Liver (tissue), 9 donors: Measurements from ENCODE around the gene PLSCR1. TPM values are rescaled to one million over a fixed set of nuclear protein-coding genes. Genes with fewer than 3 reads are reported as not detected.
A peak's percentile ranks its signal among the peaks of the same experiment; 100 is the strongest.

Source experiments
- DNase-seq: peaks from one replicate; pipeline ENCODE4 v3.0.0-alpha.2; 2017; ENCODE audit warnings: low spot score
- H3K27ac ChIP-seq, 2 donors: one replicate each; pipeline ENCODE4 v1.7.0; 2013; ENCODE audit warnings: inconsistent platforms in 2 of 2, low read length in 2 of 2, control low read depth in 1 of 2, low read depth in 1 of 2, mild to moderate bottlenecking in 1 of 2
- H3K27me3 ChIP-seq, 4 donors: one replicate each; pipeline versions ENCODE4 v1.6.1 to v1.7.0; 2013; ENCODE audit warnings: low read length in 3 of 4, inconsistent platforms in 1 of 4, mild to moderate bottlenecking in 1 of 4, moderate library complexity in 1 of 4; ENCODE audit not compliant: control insufficient read depth in 4 of 4, insufficient read depth in 4 of 4
- H3K36me3 ChIP-seq, 4 donors: one replicate each; pipeline versions ENCODE4 v1.6.1 to v1.7.0; 2013; ENCODE audit warnings: low read length in 3 of 4, mild to moderate bottlenecking in 3 of 4, low read depth in 1 of 4, moderate library complexity in 1 of 4; ENCODE audit not compliant: control insufficient read depth in 4 of 4, insufficient read depth in 3 of 4
- H3K4me1 ChIP-seq, 4 donors: one replicate each; pipeline versions ENCODE4 v1.6.1 to v1.7.0; 2013; ENCODE audit warnings: low read length in 3 of 4, mild to moderate bottlenecking in 3 of 4, moderate library complexity in 1 of 4; ENCODE audit not compliant: control insufficient read depth in 4 of 4, insufficient read depth in 4 of 4
- H3K4me3 ChIP-seq, 3 donors: one replicate each; pipeline versions ENCODE4 v1.6.1 to v1.7.0; 2013; ENCODE audit warnings: low read length in 3 of 3, control low read depth in 1 of 3, low read depth in 1 of 3, mild to moderate bottlenecking in 1 of 3
- H3K9ac ChIP-seq, 2 donors: one replicate each; pipeline ENCODE4 v1.7.0; 2013; ENCODE audit warnings: low read length in 2 of 2, mild to moderate bottlenecking in 2 of 2, moderate library complexity in 2 of 2, control low read depth in 1 of 2, low read depth in 1 of 2
- H3K9me3 ChIP-seq, 4 donors: one replicate each; pipeline versions ENCODE4 v1.6.1 to v1.7.0; 2013; ENCODE audit warnings: low read length in 3 of 4; ENCODE audit not compliant: control insufficient read depth in 4 of 4
- EGR1 ChIP-seq, 2 donors: IDR thresholded peaks; 2 replicates each; pipeline ENCODE4 v1.6.1; 2016 to 2018; ENCODE audit warnings: antibody characterized with exemption in 2 of 2, low read depth in 2 of 2
- FOXA1 ChIP-seq: IDR thresholded peaks from 2 replicates; pipeline ENCODE4 v1.6.1; 2016; ENCODE audit warnings: antibody characterized with exemption
- FOXA2 ChIP-seq: IDR thresholded peaks from 2 replicates; pipeline ENCODE4 v1.6.1; 2016; ENCODE audit warnings: antibody characterized with exemption
- HNF4A ChIP-seq, 2 donors: conservative IDR thresholded peaks; 2 replicates each; pipeline ENCODE4 v1.6.1; 2016; ENCODE audit warnings: antibody characterized with exemption in 2 of 2, mild to moderate bottlenecking in 2 of 2
- HNF4G ChIP-seq: IDR thresholded peaks from 2 replicates; pipeline ENCODE4 v1.6.1; 2016; ENCODE audit warnings: antibody characterized with exemption
- JUND ChIP-seq, 2 donors: IDR thresholded peaks; 2 replicates each; pipeline ENCODE4 v1.6.1; 2016; ENCODE audit warnings: antibody characterized with exemption in 2 of 2
- MAX ChIP-seq: IDR thresholded peaks from 2 replicates; pipeline ENCODE4 v1.6.1; 2016; ENCODE audit warnings: antibody characterized with exemption
- NR2F2 ChIP-seq: IDR thresholded peaks from 2 replicates; pipeline ENCODE4 v1.6.1; 2016; ENCODE audit warnings: antibody characterized with exemption
- RAD21 ChIP-seq, 2 donors: IDR thresholded peaks; 2 replicates each; pipeline ENCODE4 v1.6.1; 2016; ENCODE audit warnings: antibody characterized with exemption in 2 of 2, mild to moderate bottlenecking in 2 of 2
- RXRA ChIP-seq, 2 donors: IDR thresholded peaks; 2 replicates each; pipeline ENCODE4 v1.6.1; 2017 to 2018; ENCODE audit warnings: antibody characterized with exemption in 2 of 2, mild to moderate bottlenecking in 1 of 2
- YY1 ChIP-seq: IDR thresholded peaks from 2 replicates; pipeline ENCODE4 v1.6.1; 2016; ENCODE audit warnings: antibody characterized with exemption, mild to moderate bottlenecking
- WGBS: extraction: QIAGEN DNeasy Blood & Tissue Kit; methylation state at CpG from one replicate; pipeline ENCODE4 v1.1.7; 2013; 5-methylcytosine and 5-hydroxymethylcytosine counted together
- polyA plus RNA-seq, 2 donors: library from polyadenylated mRNA; stranded (reverse) in 1 of 2; unstranded in 1 of 2; fragments of 200-250 nt in 1 of 2; fragments of >200 nt in 1 of 2; fragmentation: Nextera tagmentation in 1 of 2; extraction: Ambion mirVana in 1 of 2; gene quantifications; one replicate each; pipeline versions ENCODE4 v1.2.1 to v1.2.3, GENCODE V29; 2013 to 2015
- total RNA-seq, 2 donors: library from RNA; depleted of rRNA; stranded (reverse); fragments of >200 nt; gene quantifications; one replicate each; pipeline ENCODE4 v1.2.3, GENCODE V29; 2014
- TF ChIP-seq, protein P1 (sequence below): fragments of 150-350 bp; IDR thresholded peaks from 2 replicates; pipeline ENCODE4 v1.5.1; 2017; ENCODE audit warnings: improper control_type of control experiment, low read depth, low read length; ENCODE audit not compliant: missing input control
- TF ChIP-seq, protein P2 (sequence below): IDR thresholded peaks from 2 replicates; pipeline ENCODE4 v1.6.1; 2016; ENCODE audit warnings: antibody characterized with exemption
- donor health status: healthy.
- donor health status: healthy.
- donor health status: healthy.
- donor health status: healthy.
- donor health status: healthy.

PLSCR1 gene
- total and polyA plus RNA-seq, 4 donors: 30.2 to 76.4 (median 34.3) TPM

- no peak overlapping the region for H3K9ac ChIP-seq
- DNase-seq: no peak
- peaks cover 0 to 2% (median 0%) of the 10 kb centered on the region in 4 donors for H3K36me3 ChIP-seq
- H3K4me3 ChIP-seq: no peak overlapping the region
- WGBS: 47% methylated on average over 3 of the region's 3 CpGs
- peaks cover 7 to 39% (median 17%) of the 10 kb centered on the region in 4 donors for H3K4me1 ChIP-seq
- peak; percentile 63 for TF ChIP-seq NR2F2
- TF ChIP-seq, protein P1, sequence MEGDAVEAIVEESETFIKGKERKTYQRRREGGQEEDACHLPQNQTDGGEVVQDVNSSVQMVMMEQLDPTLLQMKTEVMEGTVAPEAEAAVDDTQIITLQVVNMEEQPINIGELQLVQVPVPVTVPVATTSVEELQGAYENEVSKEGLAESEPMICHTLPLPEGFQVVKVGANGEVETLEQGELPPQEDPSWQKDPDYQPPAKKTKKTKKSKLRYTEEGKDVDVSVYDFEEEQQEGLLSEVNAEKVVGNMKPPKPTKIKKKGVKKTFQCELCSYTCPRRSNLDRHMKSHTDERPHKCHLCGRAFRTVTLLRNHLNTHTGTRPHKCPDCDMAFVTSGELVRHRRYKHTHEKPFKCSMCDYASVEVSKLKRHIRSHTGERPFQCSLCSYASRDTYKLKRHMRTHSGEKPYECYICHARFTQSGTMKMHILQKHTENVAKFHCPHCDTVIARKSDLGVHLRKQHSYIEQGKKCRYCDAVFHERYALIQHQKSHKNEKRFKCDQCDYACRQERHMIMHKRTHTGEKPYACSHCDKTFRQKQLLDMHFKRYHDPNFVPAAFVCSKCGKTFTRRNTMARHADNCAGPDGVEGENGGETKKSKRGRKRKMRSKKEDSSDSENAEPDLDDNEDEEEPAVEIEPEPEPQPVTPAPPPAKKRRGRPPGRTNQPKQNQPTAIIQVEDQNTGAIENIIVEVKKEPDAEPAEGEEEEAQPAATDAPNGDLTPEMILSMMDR: no peak
- H3K27ac ChIP-seq: no peak overlapping the region
- H3K27me3 ChIP-seq: no peaks in the 10 kb centered on the region
- no peaks in the 10 kb centered on the region for H3K9me3 ChIP-seq
Measured at GRCh38 chr3:146539315-146539714, 5.1 kb downstream of the PLSCR1 start.

- no peak overlapping the region for H3K4me3 ChIP-seq
- peaks cover 9 to 39% (median 17%) of the 10 kb centered on the region in 4 donors for H3K4me1 ChIP-seq
- WGBS: 92% methylated on average over 3 of the region's 3 CpGs
- DNase-seq: no peak
- H3K36me3 ChIP-seq: peaks cover 0 to 11% (median 2%) of the 10 kb centered on the region in 4 donors
- H3K9ac ChIP-seq: no peak overlapping the region
- TF ChIP-seq NR2F2: no peak
- no peak for TF ChIP-seq RAD21 (IDR thresholded peaks at IDR 0.05)
- TF ChIP-seq MAX: no peak
- TF ChIP-seq EGR1 (IDR thresholded peaks at IDR 0.05; ENCODE audit: low read depth in 2 of 2): no peak
- no peak for TF ChIP-seq HNF4G
- H3K27ac ChIP-seq: no peak overlapping the region
- H3K9me3 ChIP-seq: no peaks in the 10 kb centered on the region
- no peaks in the 10 kb centered on the region for H3K27me3 ChIP-seq
Measured at GRCh38 chr3:146537603-146538002, 6.8 kb downstream of the PLSCR1 start.

DNA sequence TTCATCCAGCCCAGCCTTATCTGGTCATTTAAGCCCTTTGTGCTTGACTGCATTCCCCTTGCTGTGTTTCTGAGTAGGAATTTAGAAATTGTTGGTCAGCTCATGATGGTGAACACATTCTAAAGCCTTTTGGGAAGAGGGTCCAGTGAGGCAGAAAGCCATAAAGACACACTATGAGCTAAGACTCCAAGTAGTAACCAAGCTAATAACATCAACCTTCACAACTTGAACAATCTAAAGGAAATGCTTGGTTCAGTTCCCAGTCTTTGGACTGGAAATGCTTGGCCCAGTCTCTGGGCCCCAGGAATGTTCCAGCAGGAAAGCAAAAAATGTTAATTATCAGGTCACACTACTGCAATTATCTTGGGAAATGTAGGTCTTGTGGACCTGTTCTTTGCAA lies 7.7 kb downstream of the PLSCR1 start:
- peaks cover 9 to 31% (median 16%) of the 10 kb centered on the region in 4 donors for H3K4me1 ChIP-seq
- TF ChIP-seq RXRA (IDR thresholded peaks at IDR 0.05): no peak
- TF ChIP-seq NR2F2: peak; percentile 50
- DNase-seq: no peak

DNA sequence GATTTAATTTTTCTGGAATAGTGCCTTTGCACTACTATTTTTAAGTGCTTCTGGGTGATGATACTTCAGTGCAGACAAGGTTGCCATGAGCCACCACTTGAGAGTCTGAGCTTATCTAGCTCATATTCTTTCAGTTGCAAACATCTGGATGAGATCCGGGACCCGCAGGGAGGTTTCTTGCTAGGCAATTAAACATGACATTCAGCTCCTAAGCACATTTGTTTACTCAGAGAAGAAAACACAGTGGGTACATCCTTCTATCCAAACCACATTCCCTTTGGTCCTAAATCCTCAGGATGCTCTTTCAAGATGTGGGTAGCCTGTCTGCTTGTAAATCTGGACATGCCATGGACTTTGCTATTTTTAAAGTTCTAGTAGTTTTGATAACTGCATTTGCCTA lies 12.0 kb downstream of the PLSCR1 start:
- WGBS: 68% methylated on average over 2 of the region's 2 CpGs
- DNase-seq: no peak
- H3K9ac ChIP-seq: no peak overlapping the region
- no peaks in the 10 kb centered on the region for H3K9me3 ChIP-seq
- H3K4me3 ChIP-seq: no peak overlapping the region
- H3K27ac ChIP-seq: no peak overlapping the region
- H3K4me1 ChIP-seq: peaks cover 4 to 19% (median 7%) of the 10 kb centered on the region in 4 donors
- H3K27me3 ChIP-seq: no peaks in the 10 kb centered on the region
- no peak for TF ChIP-seq RXRA (IDR thresholded peaks at IDR 0.05)
- TF ChIP-seq JUND (IDR thresholded peaks at IDR 0.05): no peak
- TF ChIP-seq NR2F2: no peak
- TF ChIP-seq HNF4G: no peak
- TF ChIP-seq, protein P1: no peak
- TF ChIP-seq HNF4A (conservative IDR thresholded peaks at IDR 0.05): no peak
- TF ChIP-seq YY1: no peak
- no peak for TF ChIP-seq FOXA1
- no peak for TF ChIP-seq RAD21 (IDR thresholded peaks at IDR 0.05)
- TF ChIP-seq FOXA2: no peak
- TF ChIP-seq, protein P2, sequence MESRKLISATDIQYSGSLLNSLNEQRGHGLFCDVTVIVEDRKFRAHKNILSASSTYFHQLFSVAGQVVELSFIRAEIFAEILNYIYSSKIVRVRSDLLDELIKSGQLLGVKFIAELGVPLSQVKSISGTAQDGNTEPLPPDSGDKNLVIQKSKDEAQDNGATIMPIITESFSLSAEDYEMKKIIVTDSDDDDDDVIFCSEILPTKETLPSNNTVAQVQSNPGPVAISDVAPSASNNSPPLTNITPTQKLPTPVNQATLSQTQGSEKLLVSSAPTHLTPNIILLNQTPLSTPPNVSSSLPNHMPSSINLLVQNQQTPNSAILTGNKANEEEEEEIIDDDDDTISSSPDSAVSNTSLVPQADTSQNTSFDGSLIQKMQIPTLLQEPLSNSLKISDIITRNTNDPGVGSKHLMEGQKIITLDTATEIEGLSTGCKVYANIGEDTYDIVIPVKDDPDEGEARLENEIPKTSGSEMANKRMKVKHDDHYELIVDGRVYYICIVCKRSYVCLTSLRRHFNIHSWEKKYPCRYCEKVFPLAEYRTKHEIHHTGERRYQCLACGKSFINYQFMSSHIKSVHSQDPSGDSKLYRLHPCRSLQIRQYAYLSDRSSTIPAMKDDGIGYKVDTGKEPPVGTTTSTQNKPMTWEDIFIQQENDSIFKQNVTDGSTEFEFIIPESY: no peak
- H3K36me3 ChIP-seq: peaks cover 2 to 41% (median 19%) of the 10 kb centered on the region in 4 donors

More for the DNA sequence above, 7.7 kb downstream of the PLSCR1 start:
- Histone ChIP-seq H3K36me3 (peaks cover 0 to 15% (median 9%) of the 10 kb centered on the region in 4 donors), H3K4me3 (no peak overlapping the region), H3K27ac (no peak overlapping the region), H3K9me3 (no peaks in the 10 kb centered on the region), H3K9ac (no peak overlapping the region), H3K27me3 (no peaks in the 10 kb centered on the region)
